ENCODE data around the gene SORT1. TPM values are rescaled to one million over a fixed set of nuclear protein-coding genes. Genes with fewer than 3 reads are reported as not detected.

Gene SORT1
- total RNA-seq, 1 donor from 2014 or later, result 30.7 TPM

DNA sequence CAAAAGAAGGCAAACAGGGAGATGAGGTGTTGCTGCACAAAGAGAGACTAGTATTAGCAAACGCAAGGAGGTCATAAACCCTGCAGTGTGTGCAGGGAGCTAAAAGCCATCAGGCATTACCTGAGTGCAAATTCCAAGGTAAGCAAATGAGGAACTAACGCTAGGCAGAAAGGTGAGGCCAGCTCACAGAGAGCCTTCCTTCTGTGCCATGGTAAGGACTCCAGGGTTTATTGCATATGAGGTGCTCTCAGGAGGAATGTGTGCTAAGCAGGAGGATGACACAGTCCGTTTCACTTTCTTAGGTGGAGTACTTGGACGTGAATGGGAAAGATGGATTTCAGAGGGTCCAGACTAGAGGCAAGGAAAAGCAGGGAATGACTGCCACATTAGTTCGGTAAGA lies 46.3 kb downstream of the SORT1 start:
- Histone ChIP-seq H3K36me3 (no peaks in the 10 kb centered on the region), H3K4me1 (no peaks in the 10 kb centered on the region), H3K27ac (no peak overlapping the region), H3K9me3 (no peaks in the 10 kb centered on the region), H3K4me3 (no peak overlapping the region), H3K27me3 (no peaks in the 10 kb centered on the region)
- intact Hi-C loops (cut with DNase I), result no loop called here
- no peak for TF ChIP-seq POLR2AphosphoS5 (IDR thresholded peaks at IDR 0.05; ENCODE audit: insufficient read depth in 1 of 2, low read depth in 1 of 2)
- TF ChIP-seq, protein P1, sequence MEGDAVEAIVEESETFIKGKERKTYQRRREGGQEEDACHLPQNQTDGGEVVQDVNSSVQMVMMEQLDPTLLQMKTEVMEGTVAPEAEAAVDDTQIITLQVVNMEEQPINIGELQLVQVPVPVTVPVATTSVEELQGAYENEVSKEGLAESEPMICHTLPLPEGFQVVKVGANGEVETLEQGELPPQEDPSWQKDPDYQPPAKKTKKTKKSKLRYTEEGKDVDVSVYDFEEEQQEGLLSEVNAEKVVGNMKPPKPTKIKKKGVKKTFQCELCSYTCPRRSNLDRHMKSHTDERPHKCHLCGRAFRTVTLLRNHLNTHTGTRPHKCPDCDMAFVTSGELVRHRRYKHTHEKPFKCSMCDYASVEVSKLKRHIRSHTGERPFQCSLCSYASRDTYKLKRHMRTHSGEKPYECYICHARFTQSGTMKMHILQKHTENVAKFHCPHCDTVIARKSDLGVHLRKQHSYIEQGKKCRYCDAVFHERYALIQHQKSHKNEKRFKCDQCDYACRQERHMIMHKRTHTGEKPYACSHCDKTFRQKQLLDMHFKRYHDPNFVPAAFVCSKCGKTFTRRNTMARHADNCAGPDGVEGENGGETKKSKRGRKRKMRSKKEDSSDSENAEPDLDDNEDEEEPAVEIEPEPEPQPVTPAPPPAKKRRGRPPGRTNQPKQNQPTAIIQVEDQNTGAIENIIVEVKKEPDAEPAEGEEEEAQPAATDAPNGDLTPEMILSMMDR (IDR thresholded peaks at IDR 0.05), result no peak
- no peak for TF ChIP-seq POLR2A (IDR thresholded peaks at IDR 0.05)
- no peak for DNase-seq (ENCODE audit: extremely low spot score in 2 of 2)

DNA sequence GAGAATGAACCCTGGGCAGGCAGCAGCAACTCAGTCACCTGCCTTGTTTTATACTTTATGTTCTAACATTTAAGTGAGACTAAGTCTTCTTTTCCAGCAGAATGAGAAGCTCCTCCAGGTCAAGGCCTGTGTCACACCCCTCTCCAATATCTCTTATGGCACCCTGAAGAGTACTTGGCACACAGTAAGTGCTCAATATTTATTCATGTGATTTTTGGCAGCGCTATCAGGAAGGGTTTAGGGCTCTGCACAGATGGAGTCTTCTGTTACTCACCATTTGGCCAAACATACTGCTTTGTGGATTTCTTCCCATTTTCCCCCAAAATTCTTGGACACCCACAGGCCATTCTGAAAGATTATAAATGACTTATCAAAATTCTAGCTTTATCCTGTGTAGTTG lies 47.1 kb downstream of the SORT1 start:
- H3K9me3 ChIP-seq, result no peaks in the 10 kb centered on the region
- H3K27ac ChIP-seq, result no peak overlapping the region
- DNase-seq (ENCODE audit: extremely low spot score in 2 of 2), result no peak
- no peak overlapping the region for H3K4me3 ChIP-seq
- no peaks in the 10 kb centered on the region for H3K27me3 ChIP-seq
- TF ChIP-seq, protein P1 (IDR thresholded peaks at IDR 0.05), result no peak
- TF ChIP-seq POLR2A (IDR thresholded peaks at IDR 0.05) (no peak), POLR2AphosphoS5 (IDR thresholded peaks at IDR 0.05; ENCODE audit: insufficient read depth in 1 of 2, low read depth in 1 of 2) (no peak)
- intact Hi-C loops (cut with DNase I), result no loop called here
- H3K4me1 ChIP-seq, result no peaks in the 10 kb centered on the region
- H3K36me3 ChIP-seq, result no peaks in the 10 kb centered on the region

DNA sequence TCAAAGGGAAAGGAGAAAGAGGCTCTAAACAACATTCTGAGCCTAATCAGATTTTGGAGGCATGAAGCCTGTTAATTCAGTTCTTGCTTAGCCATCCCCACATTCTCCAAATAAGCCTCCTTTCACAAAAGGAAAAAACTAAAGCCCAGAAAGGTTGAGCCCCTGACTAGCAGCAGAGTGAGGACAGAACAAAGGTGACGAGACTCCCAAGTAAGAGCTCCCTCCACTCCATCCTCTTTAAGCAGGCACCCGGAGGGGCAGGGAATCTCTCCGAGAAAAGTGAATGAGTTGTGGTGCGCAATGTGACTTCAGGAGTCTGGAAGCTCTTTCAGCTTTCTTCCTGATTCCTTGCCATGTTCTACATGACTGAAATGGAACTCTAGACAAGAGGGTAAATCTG lies 47.5 kb downstream of the SORT1 start:
- no peak overlapping the region for H3K4me3 ChIP-seq
- no peaks in the 10 kb centered on the region for H3K36me3 ChIP-seq
- no peaks in the 10 kb centered on the region for H3K4me1 ChIP-seq
- H3K27me3 ChIP-seq, result no peaks in the 10 kb centered on the region
- no peaks in the 10 kb centered on the region for H3K9me3 ChIP-seq
- no peak overlapping the region for H3K27ac ChIP-seq
- TF ChIP-seq, protein P1 (IDR thresholded peaks at IDR 0.05), result no peak
- no peak for TF ChIP-seq POLR2AphosphoS5 (IDR thresholded peaks at IDR 0.05; ENCODE audit: insufficient read depth in 1 of 2, low read depth in 1 of 2)
- no peak for TF ChIP-seq POLR2A (IDR thresholded peaks at IDR 0.05)
- DNase-seq (ENCODE audit: extremely low spot score in 2 of 2), result no peak
- intact Hi-C loops (cut with DNase I), result no loop called here

DNA sequence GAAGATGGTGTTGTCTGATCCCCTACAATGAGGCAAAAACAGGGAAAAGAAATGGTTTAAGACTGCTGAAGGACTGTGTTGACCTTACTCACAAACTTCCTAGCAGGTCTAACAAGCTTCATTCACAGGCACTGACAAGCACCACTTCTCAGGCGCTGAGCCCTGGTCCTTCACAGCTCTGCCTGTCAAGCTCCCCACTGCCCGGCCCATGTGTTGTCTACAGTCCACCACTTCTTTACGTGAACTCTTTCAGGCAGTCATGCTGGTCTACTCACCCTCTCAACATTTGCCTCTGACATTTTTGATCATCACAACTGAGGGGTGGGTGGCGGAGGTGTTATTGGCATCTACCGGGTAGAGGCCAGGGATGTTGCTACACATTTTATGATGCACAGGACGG lies 50.2 kb downstream of the SORT1 start:
- H3K27ac ChIP-seq, result no peak overlapping the region
- H3K4me1 ChIP-seq, result no peaks in the 10 kb centered on the region
- no peaks in the 10 kb centered on the region for H3K36me3 ChIP-seq
- TF ChIP-seq, protein P1 (IDR thresholded peaks at IDR 0.05), result no peak
- no peak for TF ChIP-seq POLR2A (IDR thresholded peaks at IDR 0.05)
- TF ChIP-seq POLR2AphosphoS5 (IDR thresholded peaks at IDR 0.05; ENCODE audit: insufficient read depth in 1 of 2, low read depth in 1 of 2), result no peak
- intact Hi-C loops (cut with DNase I), result no loop called here
- no peak for DNase-seq (ENCODE audit: extremely low spot score in 2 of 2)
- no peaks in the 10 kb centered on the region for H3K9me3 ChIP-seq
- no peaks in the 10 kb centered on the region for H3K27me3 ChIP-seq
- no peak overlapping the region for H3K4me3 ChIP-seq

DNA sequence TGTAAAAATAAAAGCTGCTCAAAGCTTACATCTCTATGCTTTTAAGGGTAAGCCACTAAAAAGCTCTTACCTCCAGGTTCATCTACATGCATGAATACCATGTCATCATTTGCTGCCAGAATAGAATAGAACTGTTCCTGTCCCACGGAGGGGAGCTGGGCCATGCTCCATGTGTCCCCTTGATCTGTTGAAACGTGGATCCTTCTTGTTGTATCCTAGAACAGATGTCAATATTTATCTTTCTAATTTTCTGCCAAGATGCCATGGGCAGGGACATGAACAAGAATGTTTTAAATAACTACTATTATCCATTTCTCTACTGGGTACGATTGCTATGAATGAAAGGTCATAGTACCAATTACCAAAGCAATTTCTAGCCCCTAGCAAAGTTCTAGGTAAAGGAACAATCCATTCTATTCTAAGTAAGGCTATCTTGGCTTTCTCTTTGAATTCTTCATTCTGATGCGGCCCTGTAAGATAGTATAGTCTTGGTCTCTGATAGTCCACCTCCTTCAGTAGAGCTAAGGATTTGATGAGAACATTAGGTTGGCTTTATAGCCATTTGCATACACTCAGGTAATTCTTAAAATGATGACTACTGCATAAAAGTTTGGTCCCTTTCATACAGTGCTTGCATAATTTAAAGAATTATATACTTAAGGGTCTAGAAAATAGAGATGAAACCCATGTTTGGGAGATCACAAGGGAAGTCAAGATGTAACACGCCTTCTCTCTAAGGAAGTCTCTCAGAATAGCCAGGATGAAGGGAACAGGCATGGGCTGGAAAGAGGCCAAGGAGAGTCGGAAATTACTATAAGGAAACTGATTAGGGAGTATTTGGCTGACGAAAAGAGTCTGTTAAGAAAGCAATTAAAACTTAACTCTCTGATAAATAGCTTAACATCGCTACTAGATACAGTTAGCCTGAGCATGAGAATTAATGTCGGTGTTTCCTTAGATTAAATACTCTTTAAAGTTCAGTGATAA lies 55.5 kb downstream of the SORT1 start:
- TF ChIP-seq, protein P1 (IDR thresholded peaks at IDR 0.05), result no peak
- no peak for TF ChIP-seq POLR2AphosphoS5 (IDR thresholded peaks at IDR 0.05; ENCODE audit: insufficient read depth in 1 of 2, low read depth in 1 of 2)
- no peak for TF ChIP-seq POLR2A (IDR thresholded peaks at IDR 0.05)
- no peak overlapping the region for H3K4me3 ChIP-seq
- no peak overlapping the region for H3K27ac ChIP-seq
- peaks cover 0 to 4% of the 10 kb centered on the region in 2 donors for H3K36me3 ChIP-seq
- intact Hi-C loops (cut with DNase I), result no loop called here
- DNase-seq (ENCODE audit: extremely low spot score in 2 of 2), result no peak
- no peaks in the 10 kb centered on the region for H3K9me3 ChIP-seq
- no peaks in the 10 kb centered on the region for H3K27me3 ChIP-seq
- H3K4me1 ChIP-seq, result no peaks in the 10 kb centered on the region
